K562 (cell line): ENCODE data around the gene MIR17HG. TPM values are rescaled to one million over a fixed set of nuclear protein-coding genes. Genes with fewer than 3 reads are reported as not detected.

ENCODE experiments used
- ATAC-seq: fragments of 200-7000 bp; cut with Tn5 transposase; 3 replicates; pipeline ENCODE4 v1.9.1; 2020; ENCODE audit warnings: moderate library complexity
- BruUV-seq: library from RNA; stranded (reverse); fragments of 400-500 nt; replicated peaks from 2 replicates; lab custom pipeline; 2021; lab: Mats Ljungman, UMichigan
- CTCF ChIA-PET: fragments of 300-600 bp; formaldehyde crosslinking; extraction: SDS; loops from one replicate; lab custom pipeline; 2021; ENCODE audit warnings: low intra/inter-chr PET ratio; lab: Yijun Ruan, JAX
- POLR2A ChIA-PET: fragments of 300-600, 350-650 bp; sonication (Branson Sonifier 250); formaldehyde crosslinking; extraction: SDS; loops from one replicate; lab custom pipeline; 2021; ENCODE audit warnings: antibody characterized with exemption, inconsistent platforms; lab: Yijun Ruan, JAX
- DNase-seq, 4 experiments: peaks; one replicate each; pipeline versions ENCODE4 v3.0.0 to v3.0.0-alpha.2; 2011 to 2018; ENCODE audit warnings: low spot score in 3 of 4, mixed read lengths in 3 of 4; ENCODE audit errors: extremely low read depth in 1 of 4
- FAIRE-seq: peaks from 2 replicates; lab custom pipeline; 2011; peaks lifted over from hg19 to GRCh38; lab: Jason Lieb, UNC
- H2AFZ ChIP-seq: 2 replicates; pipeline ENCODE4 v1.6.0; 2011; ENCODE audit warnings: low read depth, low read length, control low read depth, inconsistent platforms
- H3K27ac ChIP-seq: fragments of 200-600 bp; 3 replicates; pipeline ENCODE4 v1.8.0; 2011; ENCODE audit warnings: low read depth, mild to moderate bottlenecking, control low read depth, inconsistent platforms, low read length, moderate library complexity, mixed read lengths; ENCODE audit errors: extremely low read depth
- H3K27me3 ChIP-seq, 2 experiments: fragments of 300-600 bp in 1 of 2; 2 replicates in 1 of 2; 3 replicates in 1 of 2; pipeline versions ENCODE4 v1.6.0 to v1.8.0; 2011; ENCODE audit warnings: inconsistent platforms in 2 of 2, low read length in 2 of 2, mild to moderate bottlenecking in 1 of 2, mixed read lengths in 1 of 2, moderate library complexity in 1 of 2; ENCODE audit not compliant: control insufficient read depth in 2 of 2, insufficient read depth in 2 of 2
- H3K36me3 ChIP-seq: fragments of 300-600 bp; 3 replicates; pipeline ENCODE4 v1.8.0; 2011; ENCODE audit warnings: mild to moderate bottlenecking, low read length, inconsistent platforms; ENCODE audit not compliant: control insufficient read depth, insufficient read depth
- H3K4me1 ChIP-seq, 2 experiments: fragments of 200-600 bp in 1 of 2; replicated peaks in 1 of 2; 2 replicates in 1 of 2; 3 replicates in 1 of 2; pipeline versions ENCODE4 v1.5.1 to v1.8.0; 2011; ENCODE audit warnings: inconsistent platforms in 2 of 2, low read length in 2 of 2, mild to moderate bottlenecking in 1 of 2, mixed read lengths in 1 of 2, moderate library complexity in 1 of 2; ENCODE audit not compliant: control insufficient read depth in 2 of 2, insufficient read depth in 2 of 2
- H3K4me2 ChIP-seq: 2 replicates; pipeline ENCODE4 v1.6.1; 2011; ENCODE audit warnings: low read length, control low read depth, inconsistent platforms, mixed read lengths; ENCODE audit not compliant: insufficient read depth
- H3K4me3 ChIP-seq: fragments of 200-600 bp; sonication (generic), shearing (Covaris generic); 2 replicates; pipeline ENCODE4 v1.5.1; 2016; ENCODE audit warnings: control low read depth, inconsistent platforms
- H3K79me2 ChIP-seq: fragments of 200-600 bp; 3 replicates; pipeline ENCODE4 v1.8.0; 2011; ENCODE audit warnings: low read length, inconsistent platforms; ENCODE audit not compliant: control insufficient read depth, insufficient read depth
- H3K9ac ChIP-seq, 2 experiments: 2 replicates each; pipeline versions ENCODE4 v1.6.0 to v1.6.1; 2011; ENCODE audit warnings: low read depth in 2 of 2, low read length in 2 of 2, control low read depth in 1 of 2, inconsistent platforms in 1 of 2, mild to moderate bottlenecking in 1 of 2, mixed read lengths in 1 of 2; ENCODE audit not compliant: insufficient read depth in 1 of 2
- H3K9me1 ChIP-seq: one replicate; pipeline ENCODE4 v1.6.0; 2011; ENCODE audit warnings: inconsistent platforms, mild to moderate bottlenecking, low read length, moderate library complexity; ENCODE audit not compliant: control insufficient read depth, insufficient read depth
- H3K9me3 ChIP-seq: replicated peaks from 2 replicates; pipeline ENCODE4 v1.5.1; 2011; ENCODE audit warnings: low read depth, low read length, inconsistent platforms; ENCODE audit not compliant: control insufficient read depth, insufficient read depth
- H4K20me1 ChIP-seq: replicated peaks from 2 replicates; pipeline ENCODE4 v1.6.1; 2011; ENCODE audit warnings: low read length, inconsistent platforms, mixed read lengths; ENCODE audit not compliant: control insufficient read depth, insufficient read depth
- PHTF2 ChIP-seq: fragments of 250-450 bp; sonication (Bioruptor Pico); IDR thresholded peaks from 2 replicates; pipeline ENCODE4 v1.5.0; 2021; ENCODE audit warnings: mild to moderate bottlenecking
- POLR3G ChIP-seq: IDR thresholded peaks from 2 replicates; pipeline ENCODE4 v1.6.1; 2011; ENCODE audit not compliant: insufficient read length, insufficient replicate concordance; ENCODE audit errors: extremely low read depth
- SAP30 ChIP-seq: fragments of 200-600 bp; sonication (generic); IDR thresholded peaks from 2 replicates; pipeline ENCODE4 v1.6.1; 2012; ENCODE audit warnings: borderline replicate concordance, low read depth, mild to moderate bottlenecking, moderate library complexity, low read length, control low read depth, inconsistent platforms; ENCODE audit not compliant: insufficient read depth, poor library complexity, severe bottlenecking
- WGBS: fragments of 100-300 bp; shearing (Covaris generic); methylation state at CpG from one replicate; pipeline ENCODE4 v1.1.6; 2016; ENCODE audit warnings: low coverage, mixed read lengths; ENCODE audit not compliant: insufficient coverage; ENCODE audit errors: missing lambda C conversion rate; 5-methylcytosine and 5-hydroxymethylcytosine counted together
- in situ Hi-C: fragments of 300-500 bp; cut with MboI; formaldehyde crosslinking; loops from 4 replicates; pipeline ENCODE4 v1.15.0; 2018; ENCODE audit warnings: inconsistent platforms, mixed read lengths
- intact Hi-C: fragments of 100-400 bp; cut with micrococcal nuclease; formaldehyde crosslinking; loops from 2 replicates; pipeline ENCODE4 v1.14.2; 2022
- polyA plus RNA-seq, 8 experiments: library from polyadenylated mRNA; depleted of rRNA in 4 of 8; stranded (reverse) in 5 of 8; unstranded in 3 of 8; fragments of >200 nt; fragmentation: Nextera tagmentation in 2 of 8; fragmentation: Illumina TruSeq in 1 of 8; extraction: Ambion mirVana in 2 of 8; extraction: Trizol in 1 of 8; gene quantifications; 2 replicates each; pipeline versions ENCODE4 v1.2.1 to v1.2.3, GENCODE V29; 2011 to 2014; ENCODE audit warnings: inconsistent platforms in 1 of 8, missing spikeins in 1 of 8
- total RNA-seq, 7 experiments: library from RNA; depleted of rRNA in 6 of 7; stranded (reverse); fragments of >200 nt in 6 of 7; fragmentation: Illumina TruSeq in 2 of 7; extraction: Trizol in 2 of 7; gene quantifications; 2 replicates each; pipeline versions ENCODE4 v1.2.1 to v1.2.3, GENCODE V29; 2011 to 2021; ENCODE audit warnings: low replicate concordance in 1 of 7
- TF ChIP-seq, protein P1 (sequence below): sonication (generic); formaldehyde crosslinking; IDR thresholded peaks from 2 replicates; pipeline ENCODE4 v1.8.1; 2023; ENCODE audit warnings: missing genetic modification reagents, mild to moderate bottlenecking, borderline replicate concordance
- TF ChIP-seq, protein P2 (sequence below): sonication (generic); formaldehyde crosslinking; IDR thresholded peaks from 2 replicates; pipeline ENCODE4 v1.8.1; 2023; ENCODE audit warnings: mild to moderate bottlenecking, missing genetic modification reagents, moderate library complexity

The MIR17HG gene
- total and polyA plus RNA-seq, 9 of the 15 experiments (the other 6 are each of a cell fraction or from before 2014, with no cell fraction given), result 44.2 to 218 (median 77.8) TPM

DNA sequence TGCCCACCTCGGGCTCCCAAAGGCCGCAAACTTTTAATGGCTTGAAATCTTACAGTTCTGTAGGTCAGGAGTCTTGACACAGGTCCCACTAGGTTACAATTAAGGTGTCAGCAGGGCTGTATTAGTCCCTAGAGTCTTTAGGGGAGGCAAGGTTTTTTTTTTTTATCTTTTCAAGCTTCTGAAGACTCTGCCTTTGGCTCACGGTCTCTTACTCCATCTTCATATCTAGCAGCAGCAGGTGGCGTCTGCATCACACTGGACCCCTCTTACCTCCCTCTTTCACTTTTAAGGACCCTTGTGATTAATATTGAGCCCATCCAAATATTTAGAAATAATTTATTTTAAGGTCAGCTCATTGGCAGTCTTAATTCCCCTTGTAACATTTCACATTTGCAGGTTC is 11.6 kb downstream of the MIR17HG start:
- peak overlapping the region; percentile 1; the same call in 1 of the 3 replicates for H3K27ac ChIP-seq
- ATAC-seq, result peak; percentile 23

DNA sequence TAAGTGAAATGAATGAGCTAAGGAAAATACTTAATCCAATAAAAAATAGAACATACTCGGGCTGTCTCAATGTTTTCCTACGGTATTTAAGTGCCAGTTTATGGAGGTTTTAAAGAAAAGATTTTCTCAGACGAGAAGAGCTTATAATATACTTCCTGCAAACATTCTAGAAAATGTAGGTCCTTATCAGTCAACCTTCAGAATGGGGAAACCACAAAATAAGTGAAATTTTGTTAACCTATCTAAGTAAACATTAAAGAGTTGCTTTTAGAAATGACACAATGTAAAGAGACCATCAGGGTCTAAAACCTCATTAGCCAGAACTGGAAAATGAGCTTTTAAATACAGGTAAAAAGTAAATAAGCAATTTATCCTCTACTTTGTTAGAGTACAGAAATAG is 12.1 kb downstream of the MIR17HG start:
- Histone ChIP-seq H3K79me2 (peaks cover 7% of the 10 kb centered on the region; the same call in 2 of the 3 replicates), H3K27me3 (no peaks in the 10 kb centered on the region), H3K4me3 (no peak overlapping the region), H3K27ac (peak overlapping the region; percentile 1; the same call in 1 of the 3 replicates), H4K20me1 (peaks cover 41% of the 10 kb centered on the region), H3K4me2 (no peak overlapping the region), H3K4me1 (peaks cover 0 to 7% of the 10 kb centered on the region in 2 experiments; a peak in 3 of 5 replicates), H3K9me3 (no peaks in the 10 kb centered on the region), H2AFZ (no peak overlapping the region), H3K9ac (no peak overlapping the region), H3K9me1 (peaks cover 9% of the 10 kb centered on the region), H3K36me3 (peaks cover 39% of the 10 kb centered on the region)
- in situ Hi-C loops (no loop called here), intact Hi-C loops (loop anchor here (1.0 kb wide), 1 partner anchor 11 kb away; no protein-coding TSS in a partner anchor)
- WGBS, result 32% methylated on average over 3 of the region's 3 CpGs
- DNase-seq (no peak), ATAC-seq (no peak), FAIRE-seq (no peak)
- POLR2A ChIA-PET, result interaction anchor here (0.6 to 6.5 kb wide), 26 partner anchors 9 to 1960 kb away, joined by 3 to 99 read pairs (median 6); partner anchors contain the start of genes GPC5 and MIR17HG
- CTCF ChIA-PET, result interaction anchor here (1.4 kb wide), 1 partner anchor 10 kb away, joined by 3 read pairs; no protein-coding TSS in a partner anchor
- BruUV-seq, result no TSS peak
- TF ChIP-seq SAP30, result no peak
- TF ChIP-seq, protein P1, sequence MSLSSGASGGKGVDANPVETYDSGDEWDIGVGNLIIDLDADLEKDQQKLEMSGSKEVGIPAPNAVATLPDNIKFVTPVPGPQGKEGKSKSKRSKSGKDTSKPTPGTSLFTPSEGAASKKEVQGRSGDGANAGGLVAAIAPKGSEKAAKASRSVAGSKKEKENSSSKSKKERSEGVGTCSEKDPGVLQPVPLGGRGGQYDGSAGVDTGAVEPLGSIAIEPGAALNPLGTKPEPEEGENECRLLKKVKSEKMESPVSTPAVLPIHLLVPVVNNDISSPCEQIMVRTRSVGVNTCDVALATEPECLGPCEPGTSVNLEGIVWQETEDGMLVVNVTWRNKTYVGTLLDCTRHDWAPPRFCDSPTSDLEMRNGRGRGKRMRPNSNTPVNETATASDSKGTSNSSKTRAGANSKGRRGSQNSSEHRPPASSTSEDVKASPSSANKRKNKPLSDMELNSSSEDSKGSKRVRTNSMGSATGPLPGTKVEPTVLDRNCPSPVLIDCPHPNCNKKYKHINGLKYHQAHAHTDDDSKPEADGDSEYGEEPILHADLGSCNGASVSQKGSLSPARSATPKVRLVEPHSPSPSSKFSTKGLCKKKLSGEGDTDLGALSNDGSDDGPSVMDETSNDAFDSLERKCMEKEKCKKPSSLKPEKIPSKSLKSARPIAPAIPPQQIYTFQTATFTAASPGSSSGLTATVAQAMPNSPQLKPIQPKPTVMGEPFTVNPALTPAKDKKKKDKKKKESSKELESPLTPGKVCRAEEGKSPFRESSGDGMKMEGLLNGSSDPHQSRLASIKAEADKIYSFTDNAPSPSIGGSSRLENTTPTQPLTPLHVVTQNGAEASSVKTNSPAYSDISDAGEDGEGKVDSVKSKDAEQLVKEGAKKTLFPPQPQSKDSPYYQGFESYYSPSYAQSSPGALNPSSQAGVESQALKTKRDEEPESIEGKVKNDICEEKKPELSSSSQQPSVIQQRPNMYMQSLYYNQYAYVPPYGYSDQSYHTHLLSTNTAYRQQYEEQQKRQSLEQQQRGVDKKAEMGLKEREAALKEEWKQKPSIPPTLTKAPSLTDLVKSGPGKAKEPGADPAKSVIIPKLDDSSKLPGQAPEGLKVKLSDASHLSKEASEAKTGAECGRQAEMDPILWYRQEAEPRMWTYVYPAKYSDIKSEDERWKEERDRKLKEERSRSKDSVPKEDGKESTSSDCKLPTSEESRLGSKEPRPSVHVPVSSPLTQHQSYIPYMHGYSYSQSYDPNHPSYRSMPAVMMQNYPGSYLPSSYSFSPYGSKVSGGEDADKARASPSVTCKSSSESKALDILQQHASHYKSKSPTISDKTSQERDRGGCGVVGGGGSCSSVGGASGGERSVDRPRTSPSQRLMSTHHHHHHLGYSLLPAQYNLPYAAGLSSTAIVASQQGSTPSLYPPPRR (CRISPR knock-in tag), result no peak
- TF ChIP-seq POLR3G, result no peak

More for the DNA sequence above, 11.6 kb downstream of the MIR17HG start:
- Histone ChIP-seq H3K27me3 (no peaks in the 10 kb centered on the region), H3K9ac (no peak overlapping the region), H4K20me1 (peaks cover 45% of the 10 kb centered on the region), H3K4me3 (no peak overlapping the region), H3K79me2 (peaks cover 12% of the 10 kb centered on the region), H3K9me1 (peaks cover 9% of the 10 kb centered on the region), H3K36me3 (peaks cover 44% of the 10 kb centered on the region), H3K4me2 (no peak overlapping the region), H3K9me3 (no peaks in the 10 kb centered on the region), H2AFZ (no peak overlapping the region), H3K4me1 (peaks cover 0 to 7% of the 10 kb centered on the region in 2 experiments; a peak in 3 of 5 replicates)
- ChIA-PET POLR2A (interaction anchor here (0.6 to 6.5 kb wide), 30 partner anchors 9 to 1960 kb away, joined by 3 to 99 read pairs (median 5); partner anchors contain the start of genes GPC5 and MIR17HG), CTCF (no interaction called here)
- BruUV-seq, result no TSS peak
- in situ Hi-C loops (no loop called here), intact Hi-C loops (loop anchor here (1.0 kb wide), 1 partner anchor 11 kb away; no protein-coding TSS in a partner anchor)
- TF ChIP-seq PHTF2 (CRISPR knock-in tag), result no peak
- TF ChIP-seq, protein P2, sequence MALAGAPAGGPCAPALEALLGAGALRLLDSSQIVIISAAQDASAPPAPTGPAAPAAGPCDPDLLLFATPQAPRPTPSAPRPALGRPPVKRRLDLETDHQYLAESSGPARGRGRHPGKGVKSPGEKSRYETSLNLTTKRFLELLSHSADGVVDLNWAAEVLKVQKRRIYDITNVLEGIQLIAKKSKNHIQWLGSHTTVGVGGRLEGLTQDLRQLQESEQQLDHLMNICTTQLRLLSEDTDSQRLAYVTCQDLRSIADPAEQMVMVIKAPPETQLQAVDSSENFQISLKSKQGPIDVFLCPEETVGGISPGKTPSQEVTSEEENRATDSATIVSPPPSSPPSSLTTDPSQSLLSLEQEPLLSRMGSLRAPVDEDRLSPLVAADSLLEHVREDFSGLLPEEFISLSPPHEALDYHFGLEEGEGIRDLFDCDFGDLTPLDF (CRISPR knock-in tag), result peak; percentile 23; the same call in 1 of the 2 replicates
- WGBS, result 27% methylated on average over 4 of the region's 4 CpGs
- DNase-seq, result peak in 2 of 4 experiments; percentile 67 to 72
- FAIRE-seq, result no peak
